HepG2 (cell line): ENCODE measurements around the gene SLC2A6. TPM values are rescaled to one million over a fixed set of nuclear protein-coding genes. Genes with fewer than 3 reads are reported as not detected.
A peak's percentile ranks its signal among the peaks of the same experiment; 100 is the strongest.

ENCODE experiments used
- AKAP8 ChIP-seq: sonication (generic); formaldehyde crosslinking; IDR thresholded peaks from 2 replicates; pipeline ENCODE4 v1.5.1; 2020; ENCODE audit warnings: mild to moderate bottlenecking, missing genetic modification reagents
- CREM ChIP-seq, 2 experiments: sonication (generic) in 1 of 2; formaldehyde crosslinking in 1 of 2; IDR thresholded peaks; 2 replicates each; pipeline versions ENCODE4 v1.4.0 to v1.6.1; 2016 to 2020; ENCODE audit warnings: antibody characterized with exemption in 1 of 2, mild to moderate bottlenecking in 1 of 2, missing genetic modification reagents in 1 of 2
- CSRNP1 ChIP-seq: sonication (generic); formaldehyde crosslinking; IDR thresholded peaks from 2 replicates; pipeline ENCODE4 v1.8.1; 2023; ENCODE audit warnings: mild to moderate bottlenecking, missing genetic modification reagents
- EP300 ChIP-seq, 3 experiments: sonication (generic) in 1 of 3; formaldehyde crosslinking in 1 of 3; IDR thresholded peaks; 2 replicates each; pipeline versions ENCODE4 v1.5.1 to v1.6.1; 2011 to 2020; ENCODE audit warnings: low read depth in 2 of 3, low read length in 2 of 3, borderline replicate concordance in 1 of 3, improper control_type of control experiment in 1 of 3, mild to moderate bottlenecking in 1 of 3, missing genetic modification reagents in 1 of 3, moderate library complexity in 1 of 3
- GABPB1 ChIP-seq: IDR thresholded peaks from 2 replicates; pipeline ENCODE4 v1.6.1; 2016; ENCODE audit warnings: mild to moderate bottlenecking, missing genetic modification reagents, moderate library complexity, missing compliant biosample characterization
- GATAD2A ChIP-seq: IDR thresholded peaks from 2 replicates; pipeline ENCODE4 v1.6.1; 2016
- JDP2 ChIP-seq: sonication (generic); formaldehyde crosslinking; IDR thresholded peaks from 2 replicates; pipeline ENCODE4 v1.8.1; 2022; ENCODE audit warnings: missing genetic modification reagents, borderline replicate concordance
- KDM1A ChIP-seq: IDR thresholded peaks from 2 replicates; pipeline ENCODE4 v1.6.1; 2016; ENCODE audit warnings: missing compliant biosample characterization
- MIER3 ChIP-seq: IDR thresholded peaks from 2 replicates; pipeline ENCODE4 v1.6.1; 2016; ENCODE audit warnings: missing compliant biosample characterization, borderline replicate concordance
- MLLT10 ChIP-seq: sonication (generic); formaldehyde crosslinking; IDR thresholded peaks from 2 replicates; pipeline ENCODE4 v1.4.0; 2020; ENCODE audit warnings: missing genetic modification reagents
- REPIN1 ChIP-seq: sonication (generic); formaldehyde crosslinking; IDR thresholded peaks from 2 replicates; pipeline ENCODE4 v1.8.0; 2022; ENCODE audit warnings: missing genetic modification reagents, low read depth, mild to moderate bottlenecking, borderline replicate concordance
- YY1 ChIP-seq: IDR thresholded peaks from 2 replicates; pipeline ENCODE4 v1.6.1; 2011; ENCODE audit warnings: low read length, low read depth, moderate library complexity, mild to moderate bottlenecking; ENCODE audit not compliant: insufficient read depth, insufficient replicate concordance
- ZNF225 ChIP-seq: sonication (generic); formaldehyde crosslinking; IDR thresholded peaks from 2 replicates; pipeline ENCODE4 v1.4.0; 2020; ENCODE audit warnings: mild to moderate bottlenecking, missing genetic modification reagents
- ZNF24 ChIP-seq: fragments of 450-650 bp; IDR thresholded peaks from 2 replicates; pipeline ENCODE4 v1.6.1; 2017; ENCODE audit warnings: antibody characterized with exemption, mild to moderate bottlenecking
- ZNF335 ChIP-seq: sonication (generic); formaldehyde crosslinking; IDR thresholded peaks from 2 replicates; pipeline ENCODE4 v1.4.0; 2020; ENCODE audit warnings: missing genetic modification reagents
- ZNF446 ChIP-seq: sonication (generic); formaldehyde crosslinking; IDR thresholded peaks from 2 replicates; pipeline ENCODE4 v1.5.0; 2020; ENCODE audit warnings: mild to moderate bottlenecking, missing genetic modification reagents
- ZNF496 ChIP-seq: sonication (generic); formaldehyde crosslinking; IDR thresholded peaks from 2 replicates; pipeline ENCODE4 v1.8.1; 2023; ENCODE audit warnings: mild to moderate bottlenecking, moderate library complexity, missing genetic modification reagents; ENCODE audit not compliant: insufficient replicate concordance
- ZNF772 ChIP-seq: sonication (generic); formaldehyde crosslinking; IDR thresholded peaks from 2 replicates; pipeline ENCODE4 v1.5.0; 2020; ENCODE audit warnings: mild to moderate bottlenecking, missing genetic modification reagents
- ZNF788 ChIP-seq: sonication (generic); formaldehyde crosslinking; IDR thresholded peaks from 2 replicates; pipeline ENCODE4 v1.5.0; 2020; ENCODE audit warnings: mild to moderate bottlenecking, missing genetic modification reagents, borderline replicate concordance
- ZNF792 ChIP-seq: IDR thresholded peaks from 2 replicates; pipeline ENCODE4 v1.6.1; 2016
- ZNF891 ChIP-seq: sonication (generic); formaldehyde crosslinking; IDR thresholded peaks from 2 replicates; pipeline ENCODE4 v1.5.0; 2020; ENCODE audit warnings: mild to moderate bottlenecking, missing genetic modification reagents
- polyA plus RNA-seq, 8 experiments: library from polyadenylated mRNA; depleted of rRNA in 3 of 8; stranded (reverse) in 7 of 8; unstranded in 1 of 8; fragments of >200 nt; fragmentation: Illumina TruSeq in 4 of 8; extraction: Trizol in 4 of 8; gene quantifications; 2 replicates each; pipeline versions ENCODE4 v1.2.1 to v1.2.3, GENCODE V29; 2011 to 2016; ENCODE audit warnings: low read depth in 4 of 8, missing spikeins in 1 of 8, mixed read lengths in 1 of 8; ENCODE audit not compliant: insufficient read depth in 1 of 8
- total RNA-seq, 5 experiments: library from RNA; depleted of rRNA; stranded (reverse); fragments of >200 nt; fragmentation: Illumina TruSeq; extraction: Trizol; gene quantifications; 2 replicates each; pipeline ENCODE4 v1.2.3, GENCODE V29; 2016; ENCODE audit warnings: low read depth in 1 of 5
- TF ChIP-seq, protein P1 (sequence below): IDR thresholded peaks from 2 replicates; pipeline ENCODE4 v1.6.1; 2016; ENCODE audit warnings: missing compliant biosample characterization, missing genetic modification reagents, borderline replicate concordance
- TF ChIP-seq, protein P2 (sequence below): sonication (generic); formaldehyde crosslinking; IDR thresholded peaks from 2 replicates; pipeline ENCODE4 v1.9.0; 2021; ENCODE audit warnings: missing genetic modification reagents, mild to moderate bottlenecking, borderline replicate concordance
- TF ChIP-seq, protein P3 (sequence below): sonication (generic); formaldehyde crosslinking; IDR thresholded peaks from 2 replicates; pipeline ENCODE4 v1.8.1; 2023; ENCODE audit warnings: mild to moderate bottlenecking, inconsistent platforms, moderate library complexity, missing genetic modification reagents, borderline replicate concordance

SLC2A6 gene
- total and polyA plus RNA-seq, 2 of the 13 experiments (the other 11 are each of a cell fraction or from before 2014, with no cell fraction given): 4.1 to 15.0 TPM

- TF ChIP-seq GATAD2A (CRISPR knock-in tag) (0 out of 2 replicates have a peak, but pooled peaks have one; percentile 13), ZNF891 (no peak; the same call in 1 of the 2 replicates), MLLT10 (no peak), ZNF24 (no peak), JDP2 (no peak), AKAP8 (CRISPR knock-in tag) (0 out of 2 replicates have a peak, but pooled peaks have one; percentile 7), ZNF335 (CRISPR knock-in tag) (no peak), ZNF446 (CRISPR knock-in tag) (no peak), EP300 (IDR thresholded peaks at IDR 0.05; ENCODE audit: low read depth in 2 of 2, low read length in 2 of 2) (no peak), EP300 (CRISPR knock-in tag; IDR thresholded peaks at IDR 0.05; ENCODE audit: borderline replicate concordance) (no peak), ZNF496 (CRISPR knock-in tag) (no peak), KDM1A (CRISPR knock-in tag) (no peak), CSRNP1 (CRISPR knock-in tag) (no peak), ZNF772 (0 out of 2 replicates have a peak, but pooled peaks have one; percentile 46), REPIN1 (CRISPR knock-in tag) (no peak), MIER3 (CRISPR knock-in tag) (no peak), ZNF225 (no peak), ZNF788 (CRISPR knock-in tag) (peak; percentile 50; the same call in 1 of the 2 replicates), GABPB1 (CRISPR knock-in tag) (no peak), CREM (IDR thresholded peaks at IDR 0.05) (no peak), CREM (CRISPR knock-in tag; IDR thresholded peaks at IDR 0.05) (no peak), ZNF792 (no peak), YY1 (no peak)
- TF ChIP-seq, protein P1, sequence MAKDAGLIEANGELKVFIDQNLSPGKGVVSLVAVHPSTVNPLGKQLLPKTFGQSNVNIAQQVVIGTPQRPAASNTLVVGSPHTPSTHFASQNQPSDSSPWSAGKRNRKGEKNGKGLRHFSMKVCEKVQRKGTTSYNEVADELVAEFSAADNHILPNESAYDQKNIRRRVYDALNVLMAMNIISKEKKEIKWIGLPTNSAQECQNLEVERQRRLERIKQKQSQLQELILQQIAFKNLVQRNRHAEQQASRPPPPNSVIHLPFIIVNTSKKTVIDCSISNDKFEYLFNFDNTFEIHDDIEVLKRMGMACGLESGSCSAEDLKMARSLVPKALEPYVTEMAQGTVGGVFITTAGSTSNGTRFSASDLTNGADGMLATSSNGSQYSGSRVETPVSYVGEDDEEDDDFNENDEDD (CRISPR knock-in tag): no peak
- TF ChIP-seq, protein P2, sequence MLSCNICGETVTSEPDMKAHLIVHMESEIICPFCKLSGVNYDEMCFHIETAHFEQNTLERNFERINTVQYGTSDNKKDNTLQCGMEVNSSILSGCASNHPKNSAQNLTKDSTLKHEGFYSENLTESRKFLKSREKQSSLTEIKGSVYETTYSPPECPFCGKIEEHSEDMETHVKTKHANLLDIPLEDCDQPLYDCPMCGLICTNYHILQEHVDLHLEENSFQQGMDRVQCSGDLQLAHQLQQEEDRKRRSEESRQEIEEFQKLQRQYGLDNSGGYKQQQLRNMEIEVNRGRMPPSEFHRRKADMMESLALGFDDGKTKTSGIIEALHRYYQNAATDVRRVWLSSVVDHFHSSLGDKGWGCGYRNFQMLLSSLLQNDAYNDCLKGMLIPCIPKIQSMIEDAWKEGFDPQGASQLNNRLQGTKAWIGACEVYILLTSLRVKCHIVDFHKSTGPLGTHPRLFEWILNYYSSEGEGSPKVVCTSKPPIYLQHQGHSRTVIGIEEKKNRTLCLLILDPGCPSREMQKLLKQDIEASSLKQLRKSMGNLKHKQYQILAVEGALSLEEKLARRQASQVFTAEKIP: no peak
- TF ChIP-seq, protein P3, sequence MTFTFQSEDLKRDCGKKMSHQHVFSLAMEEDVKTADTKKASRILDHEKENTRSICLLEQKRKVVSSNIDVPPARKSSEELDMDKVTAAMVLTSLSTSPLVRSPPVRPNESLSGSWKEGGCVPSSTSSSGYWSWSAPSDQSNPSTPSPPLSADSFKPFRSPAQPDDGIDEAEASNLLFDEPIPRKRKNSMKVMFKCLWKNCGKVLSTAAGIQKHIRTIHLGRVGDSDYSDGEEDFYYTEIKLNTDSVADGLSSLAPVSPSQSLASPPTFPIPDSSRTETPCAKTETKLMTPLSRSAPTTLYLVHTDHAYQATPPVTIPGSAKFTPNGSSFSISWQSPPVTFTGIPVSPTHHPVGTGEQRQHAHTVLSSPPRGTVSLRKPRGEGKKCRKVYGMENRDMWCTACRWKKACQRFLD (CRISPR knock-in tag): peak; percentile 69; the same call in 1 of the 2 replicates
These were observed 57.0 kb downstream of the SLC2A6 start, which contains the start of gene ADAMTS13 (continued) for GRCh38 chr9:133421615-133422542.
